HG02759 (cell line): ENCODE results near the gene SPATA3.
"Not testable (repeated sequence)": the region's sequence is repeated elsewhere in the genome, so short reads cannot be mapped to it uniquely, and the experiment has no call there.

Experiments used
- ATAC-seq: cut with Tn5 transposase; IDR thresholded peaks from one replicate; pipeline ENCODE4 v1.9.1; 2021; ENCODE audit warnings: mild to moderate bottlenecking, moderate library complexity; ENCODE audit not compliant: unreplicated experiment

Gene SPATA3

GRCh38 chr2:230991598-230991997, 4.3 kb upstream of the SPATA3 start:
- ATAC-seq = no peak

- ATAC-seq = no peak
Measured at GRCh38 chr2:230996661-230997060, 740 bp downstream of the SPATA3 start.

GRCh38 chr2:230998882-230999281, 3.0 kb downstream of the SPATA3 start:
- no peak for ATAC-seq

- no peak for ATAC-seq
Measured at GRCh38 chr2:230999477-230999876, 3.6 kb downstream of the SPATA3 start.

GRCh38 chr2:231000211-231000904, 4.4 kb downstream of the SPATA3 start:
- no peak for ATAC-seq

- no peak for ATAC-seq
Measured at GRCh38 chr2:231001036-231001435, 5.1 kb downstream of the SPATA3 start.

- no peak for ATAC-seq
Measured at GRCh38 chr2:231001921-231002320, 6.0 kb downstream of the SPATA3 start.

GRCh38 chr2:231002641-231003040, 6.7 kb downstream of the SPATA3 start:
- ATAC-seq = no peak

GRCh38 chr2:231003186-231003585, 7.3 kb downstream of the SPATA3 start:
- no peak for ATAC-seq

GRCh38 chr2:231004930-231005329, 9.0 kb downstream of the SPATA3 start:
- not testable (repeated sequence) for ATAC-seq

GRCh38 chr2:231007286-231008098, 11.6 kb downstream of the SPATA3 start:
- no peak for ATAC-seq

GRCh38 chr2:231008131-231008530, 12.2 kb downstream of the SPATA3 start:
- ATAC-seq = no peak

GRCh38 chr2:231009236-231009919, 13.5 kb downstream of the SPATA3 start:
- ATAC-seq = no peak

GRCh38 chr2:231010201-231010730, 14.3 kb downstream of the SPATA3 start:
- ATAC-seq = no peak

GRCh38 chr2:231011526-231011925, 15.6 kb downstream of the SPATA3 start:
- ATAC-seq = no peak

- ATAC-seq = no peak
Measured at GRCh38 chr2:231012463-231012862, 16.5 kb downstream of the SPATA3 start.

GRCh38 chr2:231013820-231014219, 17.9 kb downstream of the SPATA3 start:
- no peak for ATAC-seq

GRCh38 chr2:231015478-231015877, 19.6 kb downstream of the SPATA3 start:
- ATAC-seq = no peak

- no peak for ATAC-seq
Measured at GRCh38 chr2:231015926-231016325, 20.0 kb downstream of the SPATA3 start.

GRCh38 chr2:231016566-231017230, 20.8 kb downstream of the SPATA3 start:
- no peak for ATAC-seq

- ATAC-seq = no peak
Measured at GRCh38 chr2:231017231-231017598, 21.3 kb downstream of the SPATA3 start.
